CD14-positive monocyte (primary cell): ENCODE results near the gene RASGRF2. TPM values are rescaled to one million over a fixed set of nuclear protein-coding genes. Genes with fewer than 3 reads are reported as not detected.

ENCODE experiments used
- DNase-seq, 3 donors: peaks; one replicate each; pipeline ENCODE4 v3.0.0-alpha.2; 2011 to 2022
- H2AFZ ChIP-seq: 2 replicates; pipeline ENCODE4 v1.6.0; 2012; ENCODE audit warnings: mild to moderate bottlenecking, low read depth, low read length, inconsistent platforms; ENCODE audit not compliant: insufficient read depth, poor library complexity, severe bottlenecking
- H3K27ac ChIP-seq, 2 donors: 1 replicate in 1 of 2; 2 replicates in 1 of 2; pipeline ENCODE4 v1.5.1; 2012 to 2013; ENCODE audit warnings: low read length in 2 of 2, control low read depth in 1 of 2, inconsistent platforms in 1 of 2, low read depth in 1 of 2, mild to moderate bottlenecking in 1 of 2
- H3K27me3 ChIP-seq, 2 donors: one replicate each; pipeline versions ENCODE4 v1.6.0 to v1.6.1; 2011 to 2013; ENCODE audit warnings: low read length in 2 of 2; ENCODE audit not compliant: control insufficient read depth in 2 of 2, insufficient read depth in 2 of 2
- H3K36me3 ChIP-seq, 2 donors: replicated peaks in 1 of 2; 1 replicate in 1 of 2; 2 replicates in 1 of 2; pipeline versions ENCODE4 v1.5.1 to v1.6.1; 2012 to 2013; ENCODE audit warnings: low read length in 2 of 2, control low read depth in 1 of 2, inconsistent platforms in 1 of 2, mild to moderate bottlenecking in 1 of 2; ENCODE audit not compliant: insufficient read depth in 2 of 2, control insufficient read depth in 1 of 2
- H3K4me1 ChIP-seq, 2 donors: 1 replicate in 1 of 2; 2 replicates in 1 of 2; pipeline versions ENCODE4 v1.5.1 to v1.6.1; 2012 to 2013; ENCODE audit warnings: low read length in 2 of 2, control low read depth in 1 of 2, inconsistent platforms in 1 of 2, mild to moderate bottlenecking in 1 of 2, moderate library complexity in 1 of 2; ENCODE audit not compliant: insufficient read depth in 2 of 2, control insufficient read depth in 1 of 2
- H3K4me2 ChIP-seq: replicated peaks from 2 replicates; pipeline ENCODE3; 2012; ENCODE audit warnings: low read length, moderate library complexity, mild to moderate bottlenecking; ENCODE audit not compliant: poor library complexity, severe bottlenecking; ENCODE audit errors: extremely low read depth
- H3K4me3 ChIP-seq, 3 experiments: fragments of 200-600 bp in 1 of 3; sonication (generic) in 1 of 3; replicated peaks in 1 of 3; 1 replicate in 2 of 3; 2 replicates in 1 of 3; pipeline ENCODE4 v1.5.1; 2011 to 2013; ENCODE audit warnings: low read length in 3 of 3, mild to moderate bottlenecking in 3 of 3, control low read depth in 2 of 3, low read depth in 2 of 3, inconsistent platforms in 1 of 3, moderate library complexity in 1 of 3
- H3K79me2 ChIP-seq: 2 replicates; pipeline ENCODE4 v1.6.0; 2012; ENCODE audit warnings: mild to moderate bottlenecking, control low read depth, inconsistent platforms, low read length, moderate library complexity; ENCODE audit not compliant: insufficient read depth
- H3K9ac ChIP-seq: 2 replicates; pipeline ENCODE4 v1.6.0; 2017; ENCODE audit warnings: low read length, mild to moderate bottlenecking; ENCODE audit not compliant: insufficient read depth, poor library complexity, severe bottlenecking
- H3K9me3 ChIP-seq, 2 donors: replicated peaks in 1 of 2; 1 replicate in 1 of 2; 2 replicates in 1 of 2; pipeline versions ENCODE4 v1.5.1 to v1.6.1; 2012 to 2013; ENCODE audit warnings: low read length in 2 of 2, control low read depth in 1 of 2; ENCODE audit not compliant: control insufficient read depth in 1 of 2, insufficient read depth in 1 of 2
- H4K20me1 ChIP-seq: 2 replicates; pipeline ENCODE4 v1.6.0; 2012; ENCODE audit warnings: mild to moderate bottlenecking, low read length, control low read depth, moderate library complexity; ENCODE audit not compliant: insufficient read depth
- H3K27ac Mint-ChIP-seq, 7 donors: one replicate each; pipeline ENCODE4 v1.8.0; 2020; ENCODE audit warnings: mild to moderate bottlenecking in 7 of 7, mixed read lengths in 7 of 7, moderate library complexity in 6 of 7, inconsistent platforms in 2 of 7
- H3K27me3 Mint-ChIP-seq, 3 donors: one replicate each; pipeline ENCODE4 v1.8.0; 2021 to 2022; ENCODE audit warnings: low read depth in 3 of 3, mild to moderate bottlenecking in 3 of 3, mixed read lengths in 3 of 3, moderate library complexity in 3 of 3, inconsistent platforms in 1 of 3
- H3K36me3 Mint-ChIP-seq, 2 donors: one replicate each; pipeline ENCODE4 v1.8.0; 2020; ENCODE audit warnings: mixed read lengths in 2 of 2, inconsistent platforms in 1 of 2, mild to moderate bottlenecking in 1 of 2
- H3K4me1 Mint-ChIP-seq: one replicate; pipeline ENCODE4 v1.8.0; 2020; ENCODE audit warnings: mild to moderate bottlenecking, mixed read lengths
- H3K4me3 Mint-ChIP-seq, 2 donors: one replicate each; pipeline ENCODE4 v1.8.0; 2020; ENCODE audit warnings: mild to moderate bottlenecking in 2 of 2, mixed read lengths in 2 of 2, moderate library complexity in 1 of 2
- H3K9me3 Mint-ChIP-seq, 7 donors: one replicate each; pipeline ENCODE4 v1.8.0; 2020 to 2022; ENCODE audit warnings: mixed read lengths in 7 of 7, mild to moderate bottlenecking in 6 of 7, moderate library complexity in 6 of 7, inconsistent platforms in 2 of 7
- WGBS: methylation state at CpG from one replicate; pipeline ENCODE4 v1.1.5; 2013; ENCODE audit warnings: missing lambda C conversion rate; ENCODE audit not compliant: insufficient coverage; 5-methylcytosine and 5-hydroxymethylcytosine counted together
- intact Hi-C, 2 donors: fragments of 100-400 bp; cut with micrococcal nuclease; formaldehyde crosslinking; loops; one replicate each; pipeline versions ENCODE4 v1.15.0 to v1.15.1; 2023
- polyA plus RNA-seq, 3 donors: library from polyadenylated mRNA; depleted of rRNA in 1 of 3; unstranded in 2 of 3; stranded (reverse) in 1 of 3; fragments of 300-500 nt in 2 of 3; fragments of >200 nt in 1 of 3; fragmentation: Illumina TruSeq in 2 of 3; gene quantifications; 1 replicate in 2 of 3; 2 replicates in 1 of 3; pipeline ENCODE4 v1.2.3, GENCODE V29; 2012 to 2021
- TF ChIP-seq, protein P1 (sequence below): fragments of 200-600 bp; IDR thresholded peaks from one replicate; pipeline ENCODE4 v1.8.0; 2022; ENCODE audit warnings: antibody characterized with exemption, mild to moderate bottlenecking

Gene RASGRF2
- polyA plus RNA-seq, 3 donors, result 0.01 to 0.02 TPM; not detected in 1

GRCh38 chr5:80928073-80928472, 32.1 kb upstream of the RASGRF2 start:
- Histone ChIP-seq H3K9me3 (no peaks in the 10 kb centered on the region), H3K27ac (no peak overlapping the region), H3K4me1 (peaks cover 7 to 8% of the 10 kb centered on the region in 2 donors), H2AFZ (no peak overlapping the region), H4K20me1 (no peaks in the 10 kb centered on the region), H3K36me3 (no peaks in the 10 kb centered on the region), H3K9ac (no peak overlapping the region), H3K4me2 (no peak overlapping the region), H3K79me2 (no peaks in the 10 kb centered on the region), H3K4me3 (no peak overlapping the region), H3K27me3 (no peaks in the 10 kb centered on the region)
- Mint-ChIP-seq H3K9me3 (no peaks in the 10 kb centered on the region), H3K4me1 (peaks cover 19% of the 10 kb centered on the region), H3K27me3 (peaks cover 2 to 3% (median 2%) of the 10 kb centered on the region in 3 donors), H3K4me3 (no peak overlapping the region), H3K27ac (no peak overlapping the region), H3K36me3 (no peaks in the 10 kb centered on the region)
- TF ChIP-seq, protein P1, sequence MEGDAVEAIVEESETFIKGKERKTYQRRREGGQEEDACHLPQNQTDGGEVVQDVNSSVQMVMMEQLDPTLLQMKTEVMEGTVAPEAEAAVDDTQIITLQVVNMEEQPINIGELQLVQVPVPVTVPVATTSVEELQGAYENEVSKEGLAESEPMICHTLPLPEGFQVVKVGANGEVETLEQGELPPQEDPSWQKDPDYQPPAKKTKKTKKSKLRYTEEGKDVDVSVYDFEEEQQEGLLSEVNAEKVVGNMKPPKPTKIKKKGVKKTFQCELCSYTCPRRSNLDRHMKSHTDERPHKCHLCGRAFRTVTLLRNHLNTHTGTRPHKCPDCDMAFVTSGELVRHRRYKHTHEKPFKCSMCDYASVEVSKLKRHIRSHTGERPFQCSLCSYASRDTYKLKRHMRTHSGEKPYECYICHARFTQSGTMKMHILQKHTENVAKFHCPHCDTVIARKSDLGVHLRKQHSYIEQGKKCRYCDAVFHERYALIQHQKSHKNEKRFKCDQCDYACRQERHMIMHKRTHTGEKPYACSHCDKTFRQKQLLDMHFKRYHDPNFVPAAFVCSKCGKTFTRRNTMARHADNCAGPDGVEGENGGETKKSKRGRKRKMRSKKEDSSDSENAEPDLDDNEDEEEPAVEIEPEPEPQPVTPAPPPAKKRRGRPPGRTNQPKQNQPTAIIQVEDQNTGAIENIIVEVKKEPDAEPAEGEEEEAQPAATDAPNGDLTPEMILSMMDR, result no peak
- WGBS, result no CpG with 5 or more reads among the region's 2 CpGs
- intact Hi-C loops, result no loop called here
- no peak for DNase-seq

GRCh38 chr5:80930940-80931339, 29.2 kb upstream of the RASGRF2 start:
- Mint-ChIP-seq H3K27ac (no peak overlapping the region), H3K27me3 (peaks cover 2 to 3% (median 2%) of the 10 kb centered on the region in 3 donors), H3K36me3 (no peaks in the 10 kb centered on the region), H3K4me1 (peaks cover 11% of the 10 kb centered on the region), H3K9me3 (no peaks in the 10 kb centered on the region), H3K4me3 (no peak overlapping the region)
- TF ChIP-seq, protein P1, result no peak
- DNase-seq, result no peak
- H3K9me3 ChIP-seq, result no peaks in the 10 kb centered on the region
- no CpG with 5 or more reads among the region's 3 CpGs for WGBS
- no peaks in the 10 kb centered on the region for H3K27me3 ChIP-seq
- peaks cover 1 to 4% of the 10 kb centered on the region in 2 donors for H3K4me1 ChIP-seq
- H3K4me3 ChIP-seq, result no peak overlapping the region
- H3K4me2 ChIP-seq, result no peak overlapping the region
- intact Hi-C loops, result no loop called here
- no peak overlapping the region for H3K9ac ChIP-seq
- H3K36me3 ChIP-seq, result no peaks in the 10 kb centered on the region
- H2AFZ ChIP-seq, result no peak overlapping the region
- H3K27ac ChIP-seq, result no peak overlapping the region
- no peaks in the 10 kb centered on the region for H3K79me2 ChIP-seq
- no peaks in the 10 kb centered on the region for H4K20me1 ChIP-seq
